Neuronal stem cell (in vitro differentiated cells): ENCODE measurements around the gene CYP46A1.

Experiments used
- DNase-seq: peaks from one replicate; pipeline ENCODE4 v3.0.0-alpha.2; 2013; ENCODE audit warnings: low spot score
- H2AFZ ChIP-seq: one replicate; pipeline ENCODE4 v1.6.1; 2013; ENCODE audit warnings: mild to moderate bottlenecking, low read length, inconsistent platforms
- H2AK5ac ChIP-seq: 2 replicates; pipeline ENCODE4 v1.6.1; 2013; ENCODE audit warnings: low read depth, mild to moderate bottlenecking, inconsistent platforms, low read length, moderate library complexity, mixed read lengths
- H2BK120ac ChIP-seq: 2 replicates; pipeline ENCODE4 v1.6.1; 2013; ENCODE audit warnings: low read depth, mild to moderate bottlenecking, inconsistent platforms, low read length, moderate library complexity, mixed read lengths
- H2BK12ac ChIP-seq: one replicate; pipeline ENCODE4 v1.6.1; 2013; ENCODE audit warnings: low read length, inconsistent platforms
- H2BK15ac ChIP-seq: 2 replicates; pipeline ENCODE4 v1.6.1; 2013; ENCODE audit warnings: mild to moderate bottlenecking, low read length, inconsistent platforms, mixed read lengths
- H2BK5ac ChIP-seq: one replicate; pipeline ENCODE4 v1.6.1; 2013; ENCODE audit warnings: inconsistent platforms, mild to moderate bottlenecking, low read length, moderate library complexity
- H3K14ac ChIP-seq: one replicate; pipeline ENCODE4 v1.6.1; 2013; ENCODE audit warnings: low read length, inconsistent platforms
- H3K18ac ChIP-seq: 2 replicates; pipeline ENCODE4 v1.6.1; 2013; ENCODE audit warnings: low read length, inconsistent platforms
- H3K23ac ChIP-seq: 2 replicates; pipeline ENCODE4 v1.6.1; 2013; ENCODE audit warnings: low read depth, mild to moderate bottlenecking, mixed read lengths, low read length, inconsistent platforms; ENCODE audit not compliant: poor library complexity
- H3K27ac ChIP-seq: replicated peaks from 3 replicates; pipeline ENCODE4 v1.5.1; 2013; ENCODE audit warnings: low read length, inconsistent platforms
- H3K27me3 ChIP-seq, 3 experiments: 2 replicates each; pipeline ENCODE4 v1.6.1; 2013; ENCODE audit warnings: low read length in 3 of 3, mild to moderate bottlenecking in 2 of 3, inconsistent platforms in 1 of 3, low read depth in 1 of 3, mixed read lengths in 1 of 3, moderate library complexity in 1 of 3; ENCODE audit not compliant: control insufficient read depth in 3 of 3, insufficient read depth in 3 of 3
- H3K36me3 ChIP-seq, 2 donors: replicated peaks in 1 of 2; 2 replicates each; pipeline ENCODE4 v1.6.1; 2013; ENCODE audit warnings: low read length in 2 of 2; ENCODE audit not compliant: control insufficient read depth in 2 of 2, insufficient read depth in 2 of 2
- H3K4ac ChIP-seq: 2 replicates; pipeline ENCODE4 v1.6.1; 2013; ENCODE audit warnings: inconsistent platforms, mild to moderate bottlenecking, low read length, moderate library complexity
- H3K4me1 ChIP-seq, 2 donors: 1 replicate in 1 of 2; 2 replicates in 1 of 2; pipeline ENCODE4 v1.6.1; 2013; ENCODE audit warnings: low read length in 2 of 2, low read depth in 1 of 2; ENCODE audit not compliant: control insufficient read depth in 2 of 2, insufficient read depth in 1 of 2
- H3K4me2 ChIP-seq: one replicate; pipeline ENCODE4 v1.6.1; 2013; ENCODE audit warnings: mild to moderate bottlenecking, low read length, inconsistent platforms; ENCODE audit not compliant: insufficient read depth, poor library complexity, severe bottlenecking
- H3K4me3 ChIP-seq, 2 donors: 2 replicates each; pipeline ENCODE4 v1.5.1; 2013; ENCODE audit warnings: low read length in 2 of 2, mild to moderate bottlenecking in 2 of 2, inconsistent platforms in 1 of 2, moderate library complexity in 1 of 2
- H3K79me1 ChIP-seq: one replicate; pipeline ENCODE4 v1.6.1; 2013; ENCODE audit warnings: low read depth, mild to moderate bottlenecking, inconsistent platforms, low read length, moderate library complexity
- H3K9ac ChIP-seq: one replicate; pipeline ENCODE4 v1.6.1; 2013; ENCODE audit warnings: mild to moderate bottlenecking, low read depth, low read length, inconsistent platforms; ENCODE audit not compliant: poor library complexity
- H3K9me3 ChIP-seq, 2 donors: replicated peaks in 1 of 2; 2 replicates each; pipeline versions ENCODE3 to v1.6.1; 2013; ENCODE audit warnings: low read length in 2 of 2, mild to moderate bottlenecking in 2 of 2, inconsistent platforms in 1 of 2, low read depth in 1 of 2, mixed read lengths in 1 of 2, moderate library complexity in 1 of 2; ENCODE audit not compliant: control insufficient read depth in 2 of 2, insufficient read depth in 1 of 2
- H4K8ac ChIP-seq: one replicate; pipeline ENCODE4 v1.6.1; 2013; ENCODE audit warnings: low read depth, mild to moderate bottlenecking, inconsistent platforms, low read length, moderate library complexity
- H4K91ac ChIP-seq: one replicate; pipeline ENCODE4 v1.6.1; 2013; ENCODE audit warnings: low read length, low read depth, mild to moderate bottlenecking, inconsistent platforms; ENCODE audit not compliant: poor library complexity
- WGBS, 2 donors: extraction: QIAGEN DNeasy Blood & Tissue Kit; methylation state at CpG; one replicate each; pipeline ENCODE4 v1.1.7; 2013; ENCODE audit warnings: missing lambda C conversion rate in 2 of 2, mixed read lengths in 1 of 2; ENCODE audit not compliant: insufficient read length in 2 of 2, insufficient replicate concordance in 1 of 2; ENCODE audit errors: extremely low coverage in 2 of 2; 5-methylcytosine and 5-hydroxymethylcytosine counted together

Gene CYP46A1

GRCh38 chr14:99671235-99672224 lies 12.6 kb upstream of the CYP46A1 start:
- no peaks in the 10 kb centered on the region for H3K36me3 ChIP-seq

GRCh38 chr14:99672506-99673304 lies 11.4 kb upstream of the CYP46A1 start:
- Histone ChIP-seq H4K8ac (no peak overlapping the region), H3K79me1 (no peaks in the 10 kb centered on the region), H3K27me3 (no peaks in the 10 kb centered on the region), H3K4me3 (no peak overlapping the region), H3K23ac (no peak overlapping the region), H3K4ac (peak overlapping the region; percentile 31), H2BK15ac (peak overlapping the region; percentile 87), H2BK5ac (peak overlapping the region; percentile 94), H2BK120ac (peak overlapping the region; percentile 56), H4K91ac (peak overlapping the region; percentile 79), H2BK12ac (peak overlapping the region; percentile 99), H3K27ac (peak overlapping the region; percentile 94), H3K18ac (peak overlapping the region; percentile 95), H3K4me2 (no peak overlapping the region), H2AK5ac (peak overlapping the region; percentile 95), H3K4me1 (peaks cover 43 to 48% of the 10 kb centered on the region in 2 donors), H3K14ac (peak overlapping the region; percentile 11), H2AFZ (no peak overlapping the region), H3K9me3 (peaks cover 6 to 10% of the 10 kb centered on the region in 2 donors), H3K9ac (no peak overlapping the region), H3K36me3 (no peaks in the 10 kb centered on the region)
- WGBS, 2 donors, result no CpG with 5 or more reads among the region's 11 CpGs
- DNase-seq, result no peak

More at GRCh38 chr14:99671235-99672224, 12.6 kb upstream of the CYP46A1 start:
- Histone ChIP-seq H2AK5ac (peak overlapping the region; percentile 95), H3K27ac (peak overlapping the region; percentile 94), H3K27me3 (no peaks in the 10 kb centered on the region), H3K4ac (peak overlapping the region; percentile 31), H4K91ac (peak overlapping the region; percentile 79), H3K23ac (no peak overlapping the region), H2BK12ac (peak overlapping the region; percentile 99), H2BK5ac (peak overlapping the region; percentile 94), H3K14ac (peak overlapping the region; percentile 11), H2BK15ac (peak overlapping the region; percentile 87), H3K79me1 (no peaks in the 10 kb centered on the region), H3K9ac (peak overlapping the region; percentile 68), H3K4me3 (no peak overlapping the region), H3K9me3 (peaks cover 0 to 1% of the 10 kb centered on the region in 2 donors), H2BK120ac (peak overlapping the region; percentile 56), H3K4me2 (peak overlapping the region; percentile 31), H4K8ac (no peak overlapping the region), H2AFZ (no peak overlapping the region), H3K4me1 (peaks cover 50 to 53% of the 10 kb centered on the region in 2 donors), H3K18ac (peak overlapping the region; percentile 95)
- no CpG with 5 or more reads among the region's 20 CpGs for WGBS, 2 donors
- peak; percentile 90 for DNase-seq

- H3K36me3 ChIP-seq, result peaks cover 0 to 2% of the 10 kb centered on the region in 2 donors
- H4K8ac ChIP-seq, result no peak overlapping the region
- H3K18ac ChIP-seq, result peak overlapping the region; percentile 97
- peak overlapping the region; percentile 52 for H3K9ac ChIP-seq
- no CpG with 5 or more reads among the region's 8 CpGs for WGBS, 2 donors
- no peak overlapping the region for H3K27ac ChIP-seq
- peak overlapping the region; percentile 100 for H2BK12ac ChIP-seq
- H3K4me2 ChIP-seq, result no peak overlapping the region
- H2AK5ac ChIP-seq, result peak overlapping the region; percentile 98
- H3K23ac ChIP-seq, result no peak overlapping the region
- peak overlapping the region; percentile 92 for H3K14ac ChIP-seq
- H3K79me1 ChIP-seq, result no peaks in the 10 kb centered on the region
- H3K4me3 ChIP-seq, result no peak overlapping the region
- no peaks in the 10 kb centered on the region for H3K27me3 ChIP-seq
- no peak overlapping the region for H4K91ac ChIP-seq
- peak overlapping the region; percentile 98 for H2BK120ac ChIP-seq
- no peak overlapping the region for H2AFZ ChIP-seq
- H3K4me1 ChIP-seq, result peaks cover 38 to 44% of the 10 kb centered on the region in 2 donors
- peaks cover 11 to 17% of the 10 kb centered on the region in 2 donors for H3K9me3 ChIP-seq
- H3K4ac ChIP-seq, result no peak overlapping the region
- DNase-seq, result no peak
- peak overlapping the region; percentile 98 for H2BK15ac ChIP-seq
- H2BK5ac ChIP-seq, result peak overlapping the region; percentile 94
These were observed 10.6 kb upstream of the CYP46A1 start for GRCh38 chr14:99673305-99674063.
